SKM-1 (cell line): ENCODE data around the gene FLRT1.

Experiments used
- DNase-seq: peaks from one replicate; lab custom pipeline; 2025; ENCODE audit not compliant: unreplicated experiment; lab: John Stamatoyannopoulos, UW

FLRT1 gene

DNA sequence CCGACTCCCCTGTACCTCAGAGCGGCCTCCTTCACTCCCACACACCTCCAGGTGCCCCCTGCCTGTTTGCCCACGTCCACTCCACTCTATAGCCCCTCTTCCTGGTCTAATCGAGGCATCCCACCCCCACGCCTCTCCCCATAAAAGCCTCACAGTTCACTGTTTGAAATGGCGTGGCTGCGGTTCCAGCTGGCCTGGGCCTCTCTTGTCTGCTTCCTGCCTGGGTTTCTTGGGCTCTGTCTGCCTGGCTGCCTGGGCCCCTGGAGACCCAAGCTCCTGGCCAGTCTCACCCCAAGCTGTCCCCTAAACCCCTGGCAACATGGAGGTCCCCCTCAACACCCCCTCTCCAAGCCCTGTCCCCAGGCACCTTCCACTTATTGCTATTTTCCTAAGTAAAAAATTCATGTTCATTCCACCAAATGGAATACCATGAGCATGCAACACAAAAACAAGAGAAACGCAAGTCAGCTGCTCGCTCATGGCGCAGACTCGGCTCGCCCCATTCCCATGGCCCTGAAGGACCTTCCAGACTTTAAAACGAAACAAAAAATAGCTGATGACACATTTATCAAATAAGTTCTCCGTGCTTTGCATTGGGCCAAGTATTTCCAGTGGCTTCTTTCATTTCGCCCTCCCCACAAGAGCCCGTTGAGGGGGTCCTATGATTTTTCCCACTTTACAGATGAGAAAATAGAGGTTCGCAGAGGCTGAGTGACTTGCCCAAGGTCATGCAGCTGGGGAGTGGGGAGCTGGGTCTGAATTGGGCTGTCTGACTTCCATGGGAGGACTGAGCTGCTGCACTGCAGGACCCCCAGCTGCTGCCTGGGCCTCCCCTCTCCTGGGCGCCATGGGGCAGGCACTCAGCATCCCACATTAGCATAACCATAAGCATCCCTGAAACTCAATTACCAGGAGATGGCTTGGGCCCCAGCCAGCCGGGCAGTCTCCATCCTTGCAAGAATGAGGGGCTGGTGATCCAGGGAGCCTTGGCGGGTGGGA is 11.7 kb upstream of the FLRT1 start:
- no peak for DNase-seq

DNA sequence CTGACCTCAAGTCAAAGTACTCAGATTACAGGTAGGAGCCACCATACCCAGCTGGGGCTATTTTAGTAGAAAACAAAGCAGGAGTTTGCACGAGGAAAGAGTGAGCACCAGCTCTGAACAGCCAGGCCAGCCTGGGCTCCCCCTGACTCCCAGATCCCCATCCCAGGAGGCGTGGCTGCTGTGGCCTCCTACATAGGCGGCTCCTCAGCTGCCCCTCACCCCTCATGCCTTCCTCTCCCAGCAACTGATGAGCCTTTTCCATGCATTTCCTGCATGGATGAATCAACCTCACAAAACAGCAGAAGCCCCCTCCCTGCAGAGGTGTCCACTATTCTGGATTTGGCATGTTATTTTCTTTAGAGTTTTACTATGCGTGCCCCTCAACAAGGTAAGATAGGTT is 10.5 kb upstream of the FLRT1 start:
- DNase-seq, result no peak

DNA sequence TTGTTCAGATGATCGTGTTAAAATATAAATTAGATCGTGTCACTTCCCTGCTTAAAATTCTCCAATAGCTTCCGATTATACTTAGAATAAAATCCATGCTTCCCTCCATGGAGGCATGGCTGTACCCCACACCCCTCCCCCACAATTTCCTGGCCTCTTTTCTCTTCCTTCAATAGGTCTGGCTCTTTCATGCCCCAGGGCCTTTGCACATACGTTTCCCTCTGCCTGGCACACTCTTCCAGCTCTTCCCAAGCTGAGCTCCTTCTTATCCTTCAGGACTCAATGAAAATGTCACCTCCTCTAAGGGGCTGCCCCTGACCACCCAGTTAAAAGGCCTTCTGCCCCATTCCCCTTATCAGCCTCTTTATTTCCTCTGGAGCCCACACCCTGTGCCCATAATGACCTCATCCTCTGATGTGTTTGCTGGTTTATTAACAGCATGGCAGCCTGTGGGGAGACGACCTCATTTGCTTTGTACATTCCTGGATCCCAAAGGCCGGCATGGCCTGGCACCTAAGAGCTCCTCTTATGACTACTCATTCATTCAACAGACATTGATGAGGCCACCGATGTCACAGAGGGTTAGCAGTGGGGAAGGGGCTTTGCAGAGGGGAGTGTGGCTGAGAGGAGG is 9.0 kb upstream of the FLRT1 start:
- no peak for DNase-seq

DNA sequence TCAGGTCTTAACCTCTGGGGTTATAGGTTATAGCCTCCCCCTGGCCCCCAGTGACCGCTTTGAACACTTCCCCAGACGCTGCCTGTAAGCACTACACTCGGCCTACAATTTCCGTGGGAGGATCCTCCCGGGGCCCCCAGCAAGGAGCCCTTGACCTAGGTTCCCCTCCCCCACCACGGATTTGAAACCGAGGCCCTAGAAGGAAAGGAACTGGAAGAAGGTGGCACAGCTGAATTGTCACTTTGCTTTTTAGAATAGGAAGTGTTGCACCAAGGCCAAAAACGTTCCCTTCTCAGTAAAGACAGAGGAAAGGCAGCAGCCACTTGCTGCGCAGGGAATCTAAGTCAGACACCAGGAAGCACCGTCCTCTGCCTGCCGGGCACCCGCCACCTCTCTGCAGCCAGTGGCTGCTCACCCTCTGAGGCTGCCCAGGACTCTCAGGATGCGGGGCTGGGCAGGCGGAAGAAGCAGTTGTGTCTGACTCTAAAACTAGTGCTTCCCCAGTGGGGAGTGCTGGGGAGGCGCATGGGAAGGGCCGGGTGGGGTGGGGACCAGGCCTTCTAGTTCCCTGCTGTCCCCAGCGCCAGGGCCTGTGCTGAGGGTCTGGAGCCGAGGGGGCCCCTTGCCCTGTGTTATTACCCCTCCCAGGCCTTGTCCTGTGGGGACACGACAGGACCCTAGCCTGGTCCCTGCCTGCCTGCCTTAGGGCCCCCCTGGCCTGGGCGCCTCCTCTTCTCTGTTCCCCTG is 7.9 kb upstream of the FLRT1 start:
- peak; percentile 71 for DNase-seq

DNA sequence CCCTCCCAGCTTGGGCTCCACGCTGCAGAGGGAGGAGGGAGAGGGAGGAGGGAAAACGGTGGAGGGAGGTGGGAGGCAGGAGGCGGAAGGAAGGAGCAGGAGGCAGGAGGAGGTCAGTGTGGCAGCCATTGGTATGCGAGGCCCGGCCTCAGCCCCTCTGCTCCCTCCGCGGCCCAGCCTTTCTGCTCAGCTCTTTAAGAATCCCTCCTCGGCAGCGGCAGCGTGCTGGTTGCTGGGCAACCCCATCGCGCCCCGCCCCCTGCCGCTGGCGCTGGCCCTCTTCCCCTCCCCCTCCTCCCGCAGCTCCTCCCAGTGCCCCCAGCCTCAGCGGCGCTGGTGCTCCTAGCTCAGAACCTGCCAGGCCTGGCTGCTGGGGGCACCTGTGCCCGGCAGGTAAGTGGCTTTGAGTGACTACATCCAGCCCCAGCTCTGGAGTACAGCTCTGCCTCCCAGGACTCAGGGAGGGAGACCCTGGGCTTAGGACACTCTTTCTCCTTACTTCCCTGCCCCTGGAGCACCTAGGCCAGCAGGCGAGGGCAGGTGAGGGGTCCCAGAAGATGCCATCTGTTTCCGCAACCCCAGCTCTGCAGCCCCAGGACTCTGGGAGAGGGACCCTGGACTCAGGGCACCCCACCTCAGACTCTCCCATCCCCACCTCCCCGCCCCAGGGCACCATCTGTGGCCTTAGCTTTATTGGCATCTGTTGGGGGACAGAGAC is 7.2 kb upstream of the FLRT1 start:
- DNase-seq, result no peak

DNA sequence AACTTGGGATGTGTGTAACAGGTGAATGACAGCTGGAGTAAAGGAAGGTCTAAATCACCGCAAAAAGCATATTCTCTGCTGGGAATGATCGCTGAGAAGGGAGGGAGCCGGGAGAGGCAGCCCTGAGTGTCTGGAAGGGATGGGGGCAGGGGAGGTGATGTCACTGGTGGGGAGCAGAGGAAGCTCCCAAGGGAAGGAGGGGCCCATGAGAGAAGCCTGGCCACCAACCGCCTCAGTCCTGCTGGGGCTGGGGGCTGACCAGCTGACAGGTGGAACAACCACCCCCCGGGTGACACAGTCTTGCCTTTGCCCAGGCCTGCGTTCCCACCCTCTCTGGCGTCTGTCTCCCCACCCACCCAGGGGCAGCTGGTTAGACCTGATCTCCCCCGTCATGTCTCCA is 6.0 kb upstream of the FLRT1 start:
- DNase-seq, result no peak

DNA sequence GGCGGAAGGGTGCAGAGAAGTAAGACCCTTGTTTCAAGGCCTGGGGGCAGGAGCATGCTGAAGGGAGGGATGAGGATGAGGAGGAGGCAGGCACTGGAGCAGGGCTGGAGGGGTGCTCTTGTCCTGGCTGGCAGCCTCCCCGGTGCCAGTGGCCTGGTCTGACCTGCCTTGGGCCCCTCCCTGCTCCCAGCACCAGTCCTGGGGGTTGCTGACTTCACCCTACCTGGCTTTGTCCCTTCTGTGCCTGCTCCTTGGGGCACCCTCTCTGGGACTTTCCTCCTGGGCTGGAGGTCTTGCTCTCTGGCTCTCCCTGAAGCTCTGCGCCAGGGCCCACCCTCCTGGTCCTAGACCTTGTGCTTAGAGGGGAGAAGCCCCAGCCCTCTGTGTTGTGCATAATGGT is 4.7 kb upstream of the FLRT1 start:
- DNase-seq, result no peak

DNA sequence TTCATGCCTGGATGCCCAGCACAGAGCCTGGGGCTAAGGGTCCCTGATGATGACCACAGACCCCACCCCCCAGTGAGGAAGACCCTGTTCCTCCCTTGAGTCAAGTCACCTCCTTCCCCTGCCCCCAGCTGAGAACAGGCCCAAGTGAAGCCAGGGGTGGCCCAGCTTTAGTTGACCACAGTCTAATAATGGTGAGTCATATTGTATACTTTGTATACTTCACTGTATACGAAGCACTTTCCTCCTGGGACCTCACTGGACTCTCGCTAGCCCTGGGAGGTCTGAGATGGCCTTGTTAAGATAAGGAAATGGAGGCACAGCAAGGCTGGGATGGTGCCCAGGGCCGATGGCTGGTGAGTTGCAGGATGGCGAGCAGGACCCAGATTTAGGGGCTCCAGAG is 3.7 kb upstream of the FLRT1 start:
- DNase-seq, result no peak

DNA sequence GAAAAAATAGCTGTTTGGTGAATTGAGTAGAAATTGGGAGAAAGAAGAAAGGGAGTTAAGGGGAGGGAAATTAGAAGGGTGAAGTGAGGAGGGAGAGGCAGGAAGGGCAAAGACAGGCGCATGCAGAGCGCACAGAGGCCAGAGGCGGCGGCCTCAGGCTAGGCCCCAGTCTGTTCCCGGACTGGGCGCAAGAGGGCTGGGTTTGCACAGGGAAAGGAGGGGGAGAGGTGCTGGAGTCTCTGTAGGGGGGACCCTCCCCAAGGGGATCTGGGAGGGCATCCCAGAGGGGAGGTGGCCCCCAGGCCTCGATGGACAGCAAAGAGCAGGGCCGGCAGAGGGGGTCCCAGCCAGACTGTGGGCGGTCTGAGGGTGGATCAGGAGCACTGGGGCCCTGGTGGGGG is 1.3 kb upstream of the FLRT1 start:
- DNase-seq, result no peak

DNA sequence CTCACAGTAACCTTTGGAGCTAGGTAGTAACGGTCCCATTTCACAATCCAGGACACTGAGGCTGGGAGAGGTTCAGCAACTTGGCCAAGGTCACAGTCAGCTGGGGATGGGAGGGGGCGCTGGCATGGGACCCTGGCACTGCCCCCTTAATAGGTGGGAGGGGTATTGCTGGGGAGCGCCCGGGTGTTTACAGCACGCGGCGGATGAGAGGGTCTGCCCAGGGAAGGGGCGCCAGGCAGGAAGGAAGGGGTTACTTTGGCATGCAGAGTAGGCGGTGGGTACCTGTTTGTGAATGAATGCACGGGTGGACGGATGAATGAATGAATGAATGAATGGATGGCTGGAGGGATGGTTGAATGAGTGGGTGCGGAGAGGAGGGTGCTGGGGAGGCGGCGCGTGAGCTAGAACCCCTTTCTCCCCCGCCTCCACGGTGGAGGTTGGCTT is 628 bp upstream of the FLRT1 start:
- DNase-seq, result no peak

DNA sequence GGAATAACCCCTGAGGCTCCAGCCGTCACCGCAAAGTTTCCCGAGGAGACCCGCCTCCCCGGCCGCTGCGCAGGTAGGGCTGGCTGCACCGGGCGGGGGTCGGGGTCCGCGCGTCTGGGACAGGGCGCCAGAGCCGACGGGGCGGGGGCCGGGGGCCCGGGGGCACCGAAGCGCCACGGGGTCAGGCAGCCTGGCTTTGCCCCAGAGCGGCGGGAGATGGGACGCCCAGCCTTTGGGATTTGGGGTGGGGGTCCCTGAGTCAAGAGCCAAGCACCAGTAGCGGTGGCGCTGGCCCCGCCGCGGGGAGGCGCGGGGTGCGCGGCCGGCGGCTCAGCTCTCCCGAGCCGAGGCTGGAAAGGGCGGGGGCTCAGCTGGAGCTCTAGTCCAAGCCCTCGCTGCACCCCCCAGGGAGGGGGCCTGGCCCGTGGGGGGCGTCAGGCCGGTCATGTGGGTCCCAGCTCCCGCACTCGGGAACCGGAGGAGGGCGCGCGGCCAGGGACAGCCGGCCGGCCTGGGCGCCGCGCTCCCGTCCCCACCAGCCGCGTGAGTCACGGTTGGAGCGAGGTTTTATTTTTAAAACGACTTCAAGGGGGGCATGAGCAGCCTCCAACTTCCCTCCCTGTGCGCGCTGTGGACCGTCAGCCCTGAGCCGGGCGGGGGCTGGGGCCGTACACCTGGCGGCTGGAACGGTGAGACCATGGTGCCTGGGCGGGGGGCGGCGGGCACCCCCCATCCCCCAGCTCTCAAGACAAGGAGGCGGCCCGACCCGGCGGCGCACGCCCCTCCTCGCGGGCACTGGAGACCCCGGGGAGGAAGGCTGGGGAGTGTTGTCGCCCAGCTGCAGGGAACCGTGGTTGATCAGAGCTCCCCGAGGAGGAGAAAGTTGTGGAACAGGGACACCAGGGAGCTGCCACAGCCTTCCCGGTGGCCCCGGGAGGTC is 626 bp downstream of the FLRT1 start:
- no peak for DNase-seq

DNA sequence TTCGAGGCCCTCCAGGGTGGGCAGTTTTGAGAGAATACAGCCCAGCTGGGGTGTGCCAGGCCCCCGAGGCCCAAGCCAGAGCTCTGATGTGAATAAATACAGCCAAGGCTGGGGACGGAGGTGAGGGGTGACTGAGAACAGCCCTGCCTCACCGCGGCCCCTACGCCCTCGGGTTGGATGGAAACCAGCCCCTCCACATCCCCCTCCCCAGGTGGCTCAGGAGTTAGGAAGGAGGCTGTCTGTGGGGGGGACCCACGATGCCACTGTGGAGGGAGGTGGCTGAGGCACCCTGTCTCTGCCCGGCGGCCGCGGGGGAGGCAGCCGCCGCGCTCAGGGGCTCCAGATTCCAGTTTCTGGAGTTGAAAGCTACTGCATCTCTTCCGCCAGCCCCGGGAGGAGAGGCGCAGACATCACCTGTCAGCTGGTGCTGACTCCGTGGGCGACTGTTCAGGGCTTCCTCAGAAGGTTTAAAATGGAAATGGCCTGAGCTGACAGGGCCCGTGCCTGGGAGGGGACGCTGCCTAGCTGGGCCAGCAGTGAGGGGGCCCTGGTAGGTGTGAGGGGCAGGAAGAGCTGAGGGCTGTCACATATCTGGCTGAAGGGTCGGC is 1.4 kb downstream of the FLRT1 start:
- DNase-seq, result no peak

DNA sequence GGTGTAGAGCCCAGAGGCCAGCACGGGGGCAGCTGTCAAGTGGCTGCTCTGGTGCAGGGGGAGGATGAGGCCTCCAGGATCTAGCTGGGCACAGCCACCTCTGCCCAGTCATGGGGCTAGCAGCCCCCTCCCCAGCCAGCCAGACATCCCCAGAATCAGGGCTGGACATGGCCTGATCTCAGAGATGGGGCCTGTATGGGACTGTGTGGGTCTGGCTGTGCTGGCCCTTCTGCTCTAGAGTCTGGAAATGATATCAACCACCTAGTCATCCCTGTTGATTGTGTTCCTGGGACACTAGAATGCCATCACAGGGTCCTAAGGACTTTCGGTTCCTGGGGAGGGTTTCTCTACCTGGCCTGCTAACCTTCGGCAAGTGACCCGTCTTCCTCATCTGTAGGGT is 2.8 kb downstream of the FLRT1 start:
- no peak for DNase-seq

DNA sequence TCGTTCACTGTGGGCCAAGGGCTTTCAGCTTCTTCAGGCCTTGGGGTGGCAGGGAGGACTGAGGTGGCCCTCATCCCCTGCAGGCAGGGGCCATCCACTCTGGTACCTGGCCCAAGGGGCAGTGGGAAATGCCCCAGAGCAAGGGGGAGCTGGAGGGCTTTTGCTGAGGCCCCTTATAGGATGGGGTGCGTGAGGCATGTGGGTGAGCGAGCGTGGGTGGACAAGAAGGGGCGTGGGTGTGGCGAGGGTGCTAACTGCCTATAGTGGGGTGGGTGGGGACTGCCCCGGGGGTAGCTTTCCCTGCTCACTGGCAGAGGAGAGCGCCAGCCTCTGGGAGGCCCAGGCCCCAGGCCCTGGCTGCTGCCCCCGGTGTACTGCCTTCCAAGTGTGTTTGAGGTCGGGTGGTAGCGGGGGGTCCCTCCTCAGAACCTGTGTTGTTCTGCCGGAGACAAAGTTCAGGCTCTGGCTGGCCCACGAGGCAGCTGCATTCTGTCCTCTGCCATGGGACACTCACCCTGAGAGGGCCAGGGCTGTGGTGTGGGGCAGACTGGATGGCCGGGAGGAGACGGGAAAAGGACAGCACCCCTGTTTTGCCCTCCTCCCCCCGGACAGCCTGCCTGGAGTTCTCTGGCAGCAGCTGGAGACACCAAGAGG is 3.4 kb downstream of the FLRT1 start:
- DNase-seq, result no peak

DNA sequence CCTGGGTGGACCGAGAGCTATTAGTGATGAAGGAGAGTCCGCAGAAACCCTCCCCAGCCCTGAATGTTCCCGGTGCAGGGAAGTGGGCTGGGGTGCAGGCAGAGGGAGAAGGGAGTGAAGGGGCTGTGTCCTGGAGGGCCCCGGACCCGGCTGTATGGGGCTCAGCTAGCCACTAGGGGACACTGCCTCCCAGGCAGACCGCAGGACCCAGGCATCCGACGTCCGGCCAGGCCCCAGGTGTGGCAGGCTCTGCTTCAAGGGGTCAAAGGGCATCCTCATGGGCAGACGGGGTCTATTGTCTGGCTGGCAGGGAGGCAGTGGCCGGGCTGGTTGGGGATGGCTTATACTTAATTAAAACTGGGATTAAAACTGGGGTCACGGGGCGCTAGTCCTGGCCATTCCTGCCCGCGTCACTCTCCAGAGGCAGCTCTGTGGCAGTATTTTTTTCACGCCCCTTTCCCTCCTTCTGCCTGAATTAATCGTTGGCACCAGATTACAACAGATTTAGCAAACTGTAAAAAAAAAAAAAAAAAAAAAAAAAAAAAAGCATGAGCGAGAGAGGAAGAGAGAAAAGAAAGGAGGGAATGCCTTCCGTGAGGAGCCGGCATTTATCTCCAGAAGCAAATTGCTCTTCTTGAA is 5.1 kb downstream of the FLRT1 start:
- no peak for DNase-seq

DNA sequence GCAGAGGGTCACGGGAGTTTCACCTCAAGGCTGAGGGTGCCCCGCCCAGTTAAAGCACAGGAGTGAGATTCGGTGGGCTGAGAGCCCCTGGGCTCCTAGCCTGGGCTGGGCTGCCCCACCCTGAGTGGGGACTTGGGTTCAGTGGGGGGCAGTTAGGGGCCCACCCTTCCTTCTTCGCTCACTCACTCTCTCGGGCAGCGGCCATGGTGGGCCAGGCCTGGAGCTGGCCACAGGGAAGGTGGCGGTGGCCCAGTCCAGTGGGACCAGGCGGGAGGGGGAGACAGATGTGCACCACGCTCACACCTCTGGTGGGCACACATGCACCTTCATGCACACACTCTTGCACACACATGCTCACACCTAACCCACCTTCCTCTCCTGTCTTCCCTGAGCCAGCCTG is 6.1 kb downstream of the FLRT1 start:
- no peak for DNase-seq

DNA sequence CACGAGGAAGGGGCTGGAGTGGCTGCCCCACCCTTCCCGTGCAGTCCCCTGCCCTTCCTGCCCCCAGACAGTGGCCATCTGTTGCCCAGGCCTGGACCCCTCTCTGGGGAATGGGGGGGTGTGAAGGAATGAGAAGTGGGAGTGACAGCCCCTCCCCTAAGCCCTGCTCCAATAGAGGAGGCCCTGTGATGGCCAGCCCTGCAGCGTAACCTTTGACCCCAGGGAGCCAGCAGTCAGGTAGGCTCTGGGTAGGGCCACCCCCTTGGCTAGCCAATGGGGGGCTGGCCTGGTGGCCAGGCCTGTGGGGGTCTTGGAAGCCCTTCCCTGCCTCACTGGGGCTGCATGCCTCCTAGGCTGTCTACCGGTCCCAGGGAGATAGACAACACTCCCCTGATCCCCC is 6.6 kb downstream of the FLRT1 start:
- no peak for DNase-seq

DNA sequence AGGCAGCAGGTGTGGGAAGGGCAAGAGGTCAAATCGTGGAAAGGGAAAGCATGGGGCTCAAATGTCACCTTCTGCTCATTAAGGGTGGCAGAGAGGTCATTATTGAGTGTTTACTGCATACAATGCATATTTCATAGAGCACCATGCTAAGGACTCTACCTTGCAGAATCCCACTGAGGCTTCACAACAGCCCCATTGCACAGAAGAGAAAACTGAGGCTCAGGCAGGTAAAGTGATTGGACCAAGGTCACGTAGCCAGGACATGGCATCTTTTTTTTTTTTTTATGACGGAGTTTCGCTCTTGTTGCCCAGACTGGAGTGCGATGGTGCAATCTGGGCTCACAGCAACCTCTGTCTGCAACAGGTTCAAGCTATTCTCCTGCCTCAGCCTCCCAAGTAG is 7.8 kb downstream of the FLRT1 start:
- no peak for DNase-seq
